HG03039 (cell line): ENCODE measurements around the gene FYCO1.

Experiments used
- ATAC-seq: cut with Tn5 transposase; IDR thresholded peaks from one replicate; pipeline ENCODE4 v1.9.1; 2021; ENCODE audit warnings: mild to moderate bottlenecking, moderate library complexity; ENCODE audit not compliant: unreplicated experiment

FYCO1 gene

GRCh38 chr3:45921158-45922038 is 74.2 kb downstream of the FYCO1 start:
- ATAC-seq: no peak

GRCh38 chr3:45917146-45917898 is 78.3 kb downstream of the FYCO1 start:
- no peak for ATAC-seq

GRCh38 chr3:45915518-45916231 is 79.9 kb downstream of the FYCO1 start:
- peak; percentile 88 for ATAC-seq

- ATAC-seq: no peak
Measured at GRCh38 chr3:45915059-45915439, 80.6 kb downstream of the FYCO1 start.

- no peak for ATAC-seq
Measured at GRCh38 chr3:45914362-45915058, 81.1 kb downstream of the FYCO1 start.

- ATAC-seq: no peak
Measured at GRCh38 chr3:45912435-45912834, 83.2 kb downstream of the FYCO1 start.

GRCh38 chr3:45911511-45912226 is 84.0 kb downstream of the FYCO1 start:
- no peak for ATAC-seq

GRCh38 chr3:45910892-45911291 is 84.7 kb downstream of the FYCO1 start:
- no peak for ATAC-seq

GRCh38 chr3:45909542-45909941 is 86.1 kb downstream of the FYCO1 start:
- ATAC-seq: no peak

- ATAC-seq: no peak
Measured at GRCh38 chr3:45908761-45909160, 86.9 kb downstream of the FYCO1 start.

- ATAC-seq: no peak
Measured at GRCh38 chr3:45907769-45908705, 87.6 kb downstream of the FYCO1 start.

- no peak for ATAC-seq
Measured at GRCh38 chr3:45906681-45907407, 88.8 kb downstream of the FYCO1 start.

- ATAC-seq: no peak
Measured at GRCh38 chr3:45905755-45906154, 89.9 kb downstream of the FYCO1 start.

GRCh38 chr3:45904931-45905330 is 90.7 kb downstream of the FYCO1 start:
- ATAC-seq: no peak

GRCh38 chr3:45896956-45897355 is 98.7 kb downstream of the FYCO1 start:
- ATAC-seq: no peak

GRCh38 chr3:45895686-45896468 is 99.7 kb downstream of the FYCO1 start:
- no peak for ATAC-seq

GRCh38 chr3:45894015-45894414 is 101.6 kb downstream of the FYCO1 start:
- no peak for ATAC-seq

- ATAC-seq: no peak
Measured at GRCh38 chr3:45892161-45892560, 103.5 kb downstream of the FYCO1 start.
